ENCODE results near the gene MOB3C.

GRCh38 chr1:46623743-46624644, 7.4 kb upstream of the MOB3C start:
- no peak for TF ChIP-seq POLR2AphosphoS5 (IDR thresholded peaks at IDR 0.05; ENCODE audit: low read depth, low read length)
- no peak for TF ChIP-seq POLR2A (IDR thresholded peaks at IDR 0.05; ENCODE audit: low read depth, low read length)
